Heart right ventricle (tissue), 16 donors: ENCODE data around the gene SH3BP5L. TPM values are rescaled to one million over a fixed set of nuclear protein-coding genes. Genes with fewer than 3 reads are reported as not detected.
"Not testable (repeated sequence)": the region's sequence is repeated elsewhere in the genome, so short reads cannot be mapped to it uniquely, and the experiment has no call there.

Source experiments
- ATAC-seq, 8 donors: fragments of 200-7000 bp; cut with Tn5 transposase; one replicate each; pipeline ENCODE4 v1.9.1; 2020; ENCODE audit warnings: mild to moderate bottlenecking in 8 of 8, moderate library complexity in 8 of 8, moderate number of reproducible peaks in 1 of 8
- DNase-seq, 2 donors: peaks; one replicate each; pipeline ENCODE4 v3.0.0-alpha.2; 2020
- H3K27ac ChIP-seq, 10 donors: fragments of 200-600 bp; sonication (generic) in 2 of 10; one replicate each; pipeline versions ENCODE4 v1.5.0 to v1.8.0; 2020 to 2022; ENCODE audit warnings: mild to moderate bottlenecking in 3 of 10
- H3K27me3 ChIP-seq, 7 donors: fragments of 200-600 bp; one replicate each; pipeline ENCODE4 v1.8.0; 2021 to 2022; ENCODE audit warnings: mild to moderate bottlenecking in 2 of 7
- H3K36me3 ChIP-seq, 9 donors: fragments of 200-600 bp; sonication (generic) in 1 of 9; one replicate each; pipeline versions ENCODE4 v1.5.0 to v1.8.0; 2020 to 2022; ENCODE audit warnings: mild to moderate bottlenecking in 2 of 9
- H3K4me1 ChIP-seq, 9 donors: fragments of 200-600 bp; sonication (generic) in 1 of 9; one replicate each; pipeline versions ENCODE4 v1.5.0 to v1.8.0; 2020 to 2022; ENCODE audit warnings: mild to moderate bottlenecking in 4 of 9
- H3K4me3 ChIP-seq, 10 donors: fragments of 200-600 bp; sonication (generic) in 2 of 10; one replicate each; pipeline versions ENCODE4 v1.5.0 to v1.8.0; 2020 to 2022; ENCODE audit warnings: mild to moderate bottlenecking in 7 of 10, moderate library complexity in 2 of 10
- H3K9me3 ChIP-seq, 11 donors: fragments of 200-600 bp in 10 of 11; sonication (generic) in 2 of 11; one replicate each; pipeline versions ENCODE4 v1.5.0 to v1.8.0; 2013 to 2022; ENCODE audit warnings: mild to moderate bottlenecking in 2 of 11, control low read depth in 1 of 11, moderate library complexity in 1 of 11
- CTCF ChIP-seq, 9 donors: fragments of 200-600 bp; sonication (generic) in 2 of 9; IDR thresholded peaks; one replicate each; pipeline versions ENCODE4 v1.5.0 to v1.8.0; 2021 to 2022; ENCODE audit warnings: antibody characterized with exemption in 9 of 9, mild to moderate bottlenecking in 5 of 9, moderate library complexity in 1 of 9
- WGBS, 2 donors: extraction: QIAGEN DNeasy Blood & Tissue Kit; methylation state at CpG; one replicate each; pipeline ENCODE4 v1.1.7; 2013; ENCODE audit warnings: inconsistent platforms in 1 of 2; 5-methylcytosine and 5-hydroxymethylcytosine counted together
- intact Hi-C, 10 donors: fragments of 100-400 bp; cut with DNase I; formaldehyde crosslinking; loops; one replicate each; pipeline versions ENCODE4 v1.11.1 to v1.14.2; 2022
- polyA plus RNA-seq, 2 donors: library from polyadenylated mRNA; stranded (reverse); fragments of 200-250 nt; gene quantifications; one replicate each; pipeline ENCODE4 v1.2.3, GENCODE V29; 2013
- total RNA-seq, 10 donors: library from RNA; stranded (reverse); fragmentation: NEBNext Ultra II Directional in 3 of 10; extraction: Animal tissue kit (Norgen Biotek cat#: 25700) in 3 of 10; gene quantifications; one replicate each; pipeline versions ENCODE4 v1.2.1 to v1.2.4, GENCODE V29; 2021 to 2023
- donor health status: Arrhythmogenic right ventricular cardiomyopathy.
- donor health status: ischemic (EF 13 %, LVEDD 7.1; RV severe dilation, severe dysfunction).
- donor health status: healthy with polysubstance abuse.
- donor health status: DM: no; HTN: yes; CAD: no.
- donor health status: DM: no; HTN: no; CAD: no.
- donor health status: ischemic (EF 25% LVEDD 6.9; RV normal size, moderate dysfunction).
- donor health status: ischemic (EF 25% LVEDD 5.7; RV mildly dilated, moderate dysfunction).
- donor health status: healthy.
- donor health status: DM: yes; HTN: yes; CAD: no.
- donor health status: Ischemic cardiomyopathy.
- donor health status: ischemic (EF 35%, LVEDD 5.7; RV mildly dilated, moderate dysfunction).
- donor health status: nonischemic (EF 11% LVEDD 7.7; RV severe dilation, severe dysfunction).
- donor health status: DM: yes; HTN: yes; CAD: no.
- donor health status: PGD.
- donor health status: ischemic (EF 29% LVEDD 5.4; RV normal size, mild dysfunction).
- donor health status: nonischemic (EF 23%, LVEDD 6.1; RV moderate dilation, normal function).

The SH3BP5L gene
- total and polyA plus RNA-seq, 12 donors = 14.9 to 30.5 (median 19.0) TPM

GRCh38 chr1:248792342-248792741 is 33.4 kb downstream of the SH3BP5L start:
- Histone ChIP-seq H3K9me3 (peaks cover 0 to 27% (median 6%) of the 10 kb centered on the region in 11 donors), H3K27ac (no peak overlapping the region), H3K4me3 (no peak overlapping the region), H3K27me3 (peaks cover 0 to 7% (median 0%) of the 10 kb centered on the region in 7 donors), H3K4me1 (peaks cover 0 to 6% (median 0%) of the 10 kb centered on the region in 9 donors), H3K36me3 (no peaks in the 10 kb centered on the region)
- DNase-seq = no peak
- WGBS, 2 donors = 63 to 67% methylated on average over 5 of the region's 5 CpGs
- TF ChIP-seq CTCF (IDR thresholded peaks at IDR 0.05) = no peak
- ATAC-seq = no peak
- intact Hi-C loops = no loop called here

GRCh38 chr1:248791010-248791409 is 34.7 kb downstream of the SH3BP5L start:
- Histone ChIP-seq H3K4me3 (no peak overlapping the region), H3K36me3 (no peaks in the 10 kb centered on the region), H3K4me1 (peaks cover 0 to 16% (median 0%) of the 10 kb centered on the region in 9 donors), H3K9me3 (peaks cover 0 to 26% (median 6%) of the 10 kb centered on the region in 11 donors), H3K27me3 (peaks cover 0 to 7% (median 0%) of the 10 kb centered on the region in 7 donors), H3K27ac (no peak overlapping the region)
- WGBS, 2 donors = 83 to 89% methylated on average over 4 of the region's 4 CpGs
- no peak for ATAC-seq
- DNase-seq = no peak
- intact Hi-C loops = no loop called here
- no peak for TF ChIP-seq CTCF (IDR thresholded peaks at IDR 0.05)

- Histone ChIP-seq H3K4me1 (peaks cover 0 to 21% (median 0%) of the 10 kb centered on the region in 9 donors), H3K4me3 (no peak overlapping the region), H3K36me3 (no peaks in the 10 kb centered on the region), H3K27ac (no peak overlapping the region), H3K27me3 (peaks cover 0 to 7% (median 0%) of the 10 kb centered on the region in 7 donors), H3K9me3 (peaks cover 0 to 20% (median 4%) of the 10 kb centered on the region in 11 donors)
- ATAC-seq (no peak), DNase-seq (no peak)
- WGBS, 2 donors = 75 to 82% methylated on average over 5 of the region's 5 CpGs
- intact Hi-C loops = no loop called here
- no peak for TF ChIP-seq CTCF (IDR thresholded peaks at IDR 0.05)
Observed at GRCh38 chr1:248790456-248790855, 35.3 kb downstream of the SH3BP5L start.

- H3K27me3 ChIP-seq, DNase-seq, H3K4me3 ChIP-seq, ATAC-seq, H3K27ac ChIP-seq, H3K36me3 ChIP-seq, H3K9me3 ChIP-seq, intact Hi-C loops: not testable (repeated sequence)
- peaks cover 0 to 21% (median 0%) of the 10 kb centered on the region in 9 donors for H3K4me1 ChIP-seq
- WGBS, 2 donors = 58 to 71% methylated on average over 2 of the region's 2 CpGs
Observed at GRCh38 chr1:248789337-248789736, 36.4 kb downstream of the SH3BP5L start.

- no peak overlapping the region for H3K27ac ChIP-seq
- peaks cover 0 to 9% (median 0%) of the 10 kb centered on the region in 7 donors for H3K27me3 ChIP-seq
- no peaks in the 10 kb centered on the region for H3K9me3 ChIP-seq
- H3K4me3 ChIP-seq = no peak overlapping the region
- TF ChIP-seq CTCF (IDR thresholded peaks at IDR 0.05) = no peak
- no peak for DNase-seq
- intact Hi-C loops = no loop called here
- H3K36me3 ChIP-seq = no peaks in the 10 kb centered on the region
- no peak for ATAC-seq
- H3K4me1 ChIP-seq = peaks cover 0 to 21% (median 0%) of the 10 kb centered on the region in 9 donors
- WGBS, 2 donors = 69 to 78% methylated on average over 3 of the region's 3 CpGs
Observed at GRCh38 chr1:248788327-248788726, 37.4 kb downstream of the SH3BP5L start.
